GM23338 (cell line): ENCODE measurements around the gene TSPO2.

Experiments
- CREB1 ChIP-seq: fragments of 250-450 bp; sonication (Bioruptor Pico); IDR thresholded peaks from 2 replicates; pipeline ENCODE4 v1.5.0; 2020; ENCODE audit warnings: low read depth, mild to moderate bottlenecking, moderate library complexity
- CTCF ChIP-seq, 2 experiments: fragments of 200-600 bp in 1 of 2; sonication (generic) in 1 of 2; conservative IDR thresholded peaks; 2 replicates each; pipeline versions ENCODE4 v1.5.1 to v1.6.1; 2016 to 2017; ENCODE audit warnings: antibody characterized with exemption in 2 of 2, low read depth in 2 of 2, mild to moderate bottlenecking in 2 of 2, moderate library complexity in 1 of 2
- EZH2phosphoT487 ChIP-seq: fragments of 200-600 bp; sonication (generic); IDR thresholded peaks from one replicate; pipeline ENCODE4 v1.8.1; 2018; ENCODE audit warnings: antibody characterized with exemption; ENCODE audit not compliant: unreplicated experiment
- ZNF331 ChIP-seq: fragments of 250-450 bp; sonication (Bioruptor Pico); IDR thresholded peaks from 2 replicates; pipeline ENCODE4 v1.5.0; 2020; ENCODE audit warnings: low read depth, mild to moderate bottlenecking, moderate library complexity

GRCh38 chr6:41074692-41075436 is 32.6 kb downstream of the TSPO2 start:
- TF ChIP-seq EZH2phosphoT487 = no peak
- TF ChIP-seq CREB1 (CRISPR knock-in tag) = no peak
- no peak for TF ChIP-seq CTCF (conservative IDR thresholded peaks at IDR 0.05; ENCODE audit: low read depth in 2 of 2)
- TF ChIP-seq ZNF331 = no peak
